ENCODE results near the gene EPS15.
"Not testable (repeated sequence)": the region's sequence is repeated elsewhere in the genome, so short reads cannot be mapped to it uniquely, and the experiment has no call there.

EPS15 gene

GRCh38 chr1:51425955-51426354 lies 93.1 kb downstream of the EPS15 start:
- no peak for DNase-seq (ENCODE audit: low read depth in 2 of 2)

- DNase-seq (ENCODE audit: low read depth in 2 of 2): no peak
These were observed 93.8 kb downstream of the EPS15 start for GRCh38 chr1:51425273-51425672.

- DNase-seq (ENCODE audit: low read depth in 2 of 2): no peak
These were observed 95.8 kb downstream of the EPS15 start for GRCh38 chr1:51423073-51423821.

- DNase-seq (ENCODE audit: low read depth in 2 of 2): no peak
These were observed 96.5 kb downstream of the EPS15 start for GRCh38 chr1:51422367-51423072.

- DNase-seq (ENCODE audit: low read depth in 2 of 2): no peak
These were observed 97.1 kb downstream of the EPS15 start for GRCh38 chr1:51421964-51422363.

GRCh38 chr1:51420867-51421627 lies 98.0 kb downstream of the EPS15 start:
- no peak for DNase-seq (ENCODE audit: low read depth in 2 of 2)

GRCh38 chr1:51418384-51418959 lies 100.6 kb downstream of the EPS15 start:
- DNase-seq (ENCODE audit: low read depth in 2 of 2): no peak

GRCh38 chr1:51417496-51418383 lies 101.3 kb downstream of the EPS15 start:
- DNase-seq (ENCODE audit: low read depth in 2 of 2): no peak

GRCh38 chr1:51416910-51417309 lies 102.2 kb downstream of the EPS15 start:
- no peak for DNase-seq (ENCODE audit: low read depth in 2 of 2)

GRCh38 chr1:51415963-51416362 lies 103.1 kb downstream of the EPS15 start:
- DNase-seq (ENCODE audit: low read depth in 2 of 2): no peak

- DNase-seq (ENCODE audit: low read depth in 2 of 2): no peak
These were observed 104.3 kb downstream of the EPS15 start for GRCh38 chr1:51414811-51415210.

GRCh38 chr1:51411820-51412219 lies 107.2 kb downstream of the EPS15 start:
- DNase-seq (ENCODE audit: low read depth in 2 of 2): not testable (repeated sequence)

- no peak for DNase-seq (ENCODE audit: low read depth in 2 of 2)
These were observed 108.3 kb downstream of the EPS15 start for GRCh38 chr1:51410568-51411460.

- DNase-seq (ENCODE audit: low read depth in 2 of 2): not testable (repeated sequence)
These were observed 109.1 kb downstream of the EPS15 start for GRCh38 chr1:51409755-51410541.

- DNase-seq (ENCODE audit: low read depth in 2 of 2): no peak
These were observed 126.8 kb downstream of the EPS15 start for GRCh38 chr1:51392241-51392640.

- not testable (repeated sequence) for DNase-seq (ENCODE audit: low read depth in 2 of 2)
These were observed 128.4 kb downstream of the EPS15 start for GRCh38 chr1:51390641-51391040.

- DNase-seq (ENCODE audit: low read depth in 2 of 2): not testable (repeated sequence)
These were observed 131.8 kb downstream of the EPS15 start for GRCh38 chr1:51387288-51387687.

- DNase-seq (ENCODE audit: low read depth in 2 of 2): not testable (repeated sequence)
These were observed 132.8 kb downstream of the EPS15 start for GRCh38 chr1:51386259-51386658.

GRCh38 chr1:51385776-51386175 lies 133.3 kb downstream of the EPS15 start:
- DNase-seq (ENCODE audit: low read depth in 2 of 2): no peak

Data from stimulated activated CD4-positive, alpha-beta T cell treated with anti-CD3 and anti-CD28 coated beads, Interleukin-1b, Interleukin-23, amount 100 ng/mL, for 4 hours (primary cell).